HG03558 (cell line): ENCODE measurements around the gene PUS1.
A peak's percentile ranks its signal among the peaks of the same experiment; 100 is the strongest.

Source experiments
- ATAC-seq: cut with Tn5 transposase; IDR thresholded peaks from one replicate; pipeline ENCODE4 v1.9.1; 2021; ENCODE audit warnings: moderate number of reproducible peaks; ENCODE audit not compliant: unreplicated experiment; ENCODE audit errors: extremely low read depth

PUS1 gene

DNA sequence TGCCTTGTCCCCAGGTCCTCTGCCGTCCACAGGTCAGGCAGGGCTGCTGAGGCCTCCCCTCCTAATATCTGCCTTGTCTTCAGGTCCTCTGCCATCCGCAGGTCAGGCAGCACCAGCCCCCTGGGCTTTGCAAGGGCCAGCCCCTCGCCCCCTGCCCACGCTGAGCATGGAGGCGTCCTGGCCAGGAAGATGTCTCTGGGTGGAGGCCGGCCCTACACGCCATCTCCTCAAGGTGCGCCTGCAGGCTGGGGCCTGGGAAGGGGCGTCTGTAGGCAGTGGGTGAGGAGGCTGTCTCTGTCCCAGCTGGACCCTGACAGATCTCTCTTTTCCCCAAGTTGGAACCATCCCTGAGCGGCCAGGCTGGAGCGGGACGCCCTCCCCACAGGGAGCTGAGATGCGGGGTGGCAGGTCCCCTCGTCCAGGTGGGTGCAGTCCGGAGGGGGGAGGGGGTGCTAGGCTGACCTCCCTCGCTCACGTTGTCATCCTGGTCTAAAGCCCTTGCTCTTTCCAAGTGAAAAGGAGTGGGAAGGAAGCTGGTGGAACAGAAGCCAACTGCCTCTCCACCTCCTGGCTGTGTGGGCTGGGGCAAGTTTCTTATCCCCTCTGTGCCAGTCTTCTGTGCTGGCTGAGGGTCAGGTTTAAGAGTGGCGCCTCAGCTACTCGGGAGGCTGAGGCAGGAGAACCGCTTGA lies 13.9 kb upstream of the PUS1 start:
- ATAC-seq: no peak

DNA sequence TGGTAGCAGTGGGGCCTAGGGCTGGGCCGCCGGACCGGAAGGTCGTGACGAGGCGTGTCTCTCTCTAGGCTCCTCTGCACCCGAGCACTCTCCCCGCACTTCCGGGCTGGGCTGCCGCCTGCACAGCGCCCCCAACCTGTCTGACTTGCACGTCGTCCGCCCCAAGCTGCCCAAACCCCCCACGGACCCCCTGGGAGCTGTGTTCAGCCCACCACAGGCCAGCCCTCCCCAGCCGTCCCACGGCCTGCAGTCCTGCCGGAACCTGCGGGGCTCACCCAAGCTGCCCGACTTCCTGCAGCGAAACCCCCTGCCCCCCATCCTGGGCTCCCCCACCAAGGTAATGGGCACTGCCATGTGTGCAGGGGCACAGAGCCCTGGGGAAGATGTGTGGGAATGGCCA lies 13.3 kb upstream of the PUS1 start:
- ATAC-seq: no peak

DNA sequence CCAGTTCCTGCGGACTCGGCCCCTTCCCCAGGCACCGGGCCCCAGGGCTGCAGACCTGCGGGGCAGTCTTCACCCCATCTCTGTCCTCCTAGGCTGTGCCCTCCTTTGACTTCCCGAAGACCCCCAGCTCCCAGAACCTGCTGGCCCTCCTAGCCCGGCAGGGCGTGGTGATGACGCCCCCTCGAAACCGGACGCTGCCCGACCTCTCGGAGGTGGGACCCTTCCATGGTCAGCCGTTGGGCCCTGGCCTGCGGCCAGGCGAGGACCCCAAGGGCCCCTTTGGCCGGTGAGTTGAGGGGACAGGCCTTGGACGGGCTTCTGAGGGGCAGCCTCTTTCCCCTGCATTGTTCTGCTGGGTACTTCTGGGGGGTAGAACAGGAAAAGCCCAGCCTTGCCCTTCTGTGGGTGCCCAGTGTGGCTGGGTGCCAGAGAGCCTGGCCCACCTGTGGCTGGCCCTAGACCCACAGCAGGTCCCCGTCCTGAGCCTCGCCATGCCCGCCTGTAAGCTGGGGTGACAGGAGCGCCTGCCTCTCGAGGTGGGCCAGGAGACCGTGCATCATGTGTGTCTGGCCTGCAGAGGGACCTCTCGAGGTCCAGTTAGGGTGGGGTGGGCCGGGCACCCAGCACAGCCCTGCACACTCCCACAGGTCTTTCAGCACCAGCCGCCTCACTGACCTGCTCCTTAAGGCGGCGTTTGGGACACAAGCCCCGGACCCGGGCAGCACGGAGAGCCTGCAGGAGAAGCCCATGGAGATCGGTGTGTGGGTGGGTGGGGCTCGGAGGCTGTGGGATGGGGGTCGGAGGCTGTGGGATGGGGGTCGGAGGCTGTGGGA lies 12.6 kb upstream of the PUS1 start:
- no peak for ATAC-seq

DNA sequence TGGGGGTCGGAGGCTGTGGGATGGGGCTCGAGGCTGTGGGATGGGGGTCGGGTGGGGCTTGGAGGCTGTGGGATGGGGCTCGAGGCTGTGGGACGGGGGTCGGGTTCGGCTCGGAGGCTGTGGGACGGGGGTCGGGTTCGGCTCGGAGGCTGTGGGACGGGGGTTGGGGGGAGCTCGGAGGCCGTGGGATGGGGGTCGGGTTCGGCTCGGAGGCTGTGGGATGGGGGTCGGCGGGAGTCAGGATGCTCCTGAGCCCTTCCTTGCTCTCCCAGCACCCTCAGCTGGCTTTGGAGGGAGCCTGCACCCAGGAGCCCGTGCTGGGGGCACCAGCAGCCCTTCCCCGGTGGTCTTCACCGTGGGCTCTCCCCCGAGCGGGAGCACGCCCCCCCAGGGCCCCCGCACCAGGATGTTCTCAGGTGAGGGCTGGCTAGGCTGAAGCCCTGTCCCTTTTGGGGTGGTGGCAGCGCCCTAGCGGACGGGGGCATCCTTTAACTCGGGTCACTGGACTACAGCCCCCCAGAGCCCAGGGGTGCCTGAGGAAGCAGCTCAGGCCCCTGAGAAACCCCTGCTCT lies 11.9 kb upstream of the PUS1 start:
- ATAC-seq: no peak

DNA sequence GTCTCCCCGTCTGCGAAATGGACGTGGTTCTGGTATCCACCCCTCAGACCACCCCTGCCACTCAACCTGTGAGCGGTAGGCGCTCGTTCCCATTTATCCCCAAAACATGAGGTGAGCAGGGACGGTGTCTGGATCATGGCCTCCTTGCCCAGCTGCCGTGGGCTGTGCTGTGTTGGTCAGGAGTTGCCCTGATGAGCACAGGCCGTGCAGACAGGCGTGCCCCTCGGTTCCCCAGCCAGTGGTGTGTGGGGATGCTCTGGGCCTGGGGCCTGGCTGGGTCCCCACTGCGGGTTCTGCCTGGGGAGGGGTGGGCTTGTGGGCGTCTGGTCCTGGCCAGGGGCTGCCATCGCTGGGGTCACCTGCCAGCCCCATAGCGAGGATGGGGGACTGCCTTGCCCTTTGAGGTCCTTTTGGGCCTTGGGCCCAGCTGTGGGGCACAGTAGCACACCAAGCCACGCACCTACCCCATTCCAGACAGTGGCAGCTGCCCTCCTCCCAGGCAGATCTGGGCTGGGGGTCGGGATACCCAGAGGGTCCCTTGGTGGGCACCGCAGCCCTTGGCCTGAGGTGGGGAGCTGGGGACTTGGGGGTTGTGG lies 11.3 kb upstream of the PUS1 start:
- no peak for ATAC-seq

DNA sequence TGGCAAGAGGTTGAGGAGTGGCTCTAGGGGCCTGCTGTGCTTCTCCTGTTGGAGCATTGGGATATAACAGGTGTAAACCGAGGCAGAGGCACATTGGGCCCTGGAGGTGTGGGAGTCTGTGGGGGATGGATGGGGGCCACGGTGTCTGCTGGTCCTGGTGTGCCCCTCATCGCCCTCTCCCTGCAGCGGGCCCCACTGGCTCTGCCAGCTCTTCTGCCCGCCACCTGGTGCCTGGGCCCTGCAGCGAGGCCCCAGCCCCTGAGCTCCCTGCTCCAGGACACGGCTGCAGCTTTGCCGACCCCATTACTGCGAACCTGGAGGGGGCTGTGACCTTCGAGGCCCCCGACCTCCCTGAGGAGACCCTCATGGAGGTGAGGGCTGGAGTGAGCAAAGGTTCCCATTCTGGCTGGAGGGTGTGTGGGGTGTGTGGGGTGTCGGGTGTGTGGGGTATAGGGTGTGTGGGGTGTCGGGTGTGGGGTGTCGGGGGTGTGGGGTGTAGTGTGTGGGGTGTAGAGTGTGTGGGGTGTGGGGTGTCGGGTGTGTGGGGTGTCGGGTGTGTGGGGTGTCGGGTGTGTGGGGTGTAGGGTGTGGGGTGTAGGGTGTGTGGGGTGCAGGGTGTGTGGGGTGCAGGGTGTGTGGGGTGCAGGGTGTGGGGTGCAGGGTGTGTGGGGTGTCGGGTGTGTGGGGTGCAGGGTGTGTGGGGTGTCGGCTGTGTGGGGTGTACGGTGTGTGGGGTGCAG lies 10.6 kb upstream of the PUS1 start:
- ATAC-seq: no peak

DNA sequence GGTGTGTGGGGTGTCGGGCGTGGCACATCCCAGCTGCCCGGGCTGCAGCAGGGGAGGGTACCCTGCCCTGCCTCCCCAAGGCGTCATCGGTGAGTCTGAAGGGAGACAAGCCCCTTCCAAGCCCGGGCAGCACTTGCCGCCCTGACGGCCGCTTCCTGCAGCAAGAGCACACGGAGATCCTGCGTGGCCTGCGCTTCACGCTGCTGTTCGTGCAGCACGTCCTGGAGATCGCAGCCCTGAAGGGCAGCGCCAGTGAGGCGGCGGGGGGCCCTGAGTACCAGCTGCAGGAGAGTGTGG lies 10.1 kb upstream of the PUS1 start:
- no peak for ATAC-seq

DNA sequence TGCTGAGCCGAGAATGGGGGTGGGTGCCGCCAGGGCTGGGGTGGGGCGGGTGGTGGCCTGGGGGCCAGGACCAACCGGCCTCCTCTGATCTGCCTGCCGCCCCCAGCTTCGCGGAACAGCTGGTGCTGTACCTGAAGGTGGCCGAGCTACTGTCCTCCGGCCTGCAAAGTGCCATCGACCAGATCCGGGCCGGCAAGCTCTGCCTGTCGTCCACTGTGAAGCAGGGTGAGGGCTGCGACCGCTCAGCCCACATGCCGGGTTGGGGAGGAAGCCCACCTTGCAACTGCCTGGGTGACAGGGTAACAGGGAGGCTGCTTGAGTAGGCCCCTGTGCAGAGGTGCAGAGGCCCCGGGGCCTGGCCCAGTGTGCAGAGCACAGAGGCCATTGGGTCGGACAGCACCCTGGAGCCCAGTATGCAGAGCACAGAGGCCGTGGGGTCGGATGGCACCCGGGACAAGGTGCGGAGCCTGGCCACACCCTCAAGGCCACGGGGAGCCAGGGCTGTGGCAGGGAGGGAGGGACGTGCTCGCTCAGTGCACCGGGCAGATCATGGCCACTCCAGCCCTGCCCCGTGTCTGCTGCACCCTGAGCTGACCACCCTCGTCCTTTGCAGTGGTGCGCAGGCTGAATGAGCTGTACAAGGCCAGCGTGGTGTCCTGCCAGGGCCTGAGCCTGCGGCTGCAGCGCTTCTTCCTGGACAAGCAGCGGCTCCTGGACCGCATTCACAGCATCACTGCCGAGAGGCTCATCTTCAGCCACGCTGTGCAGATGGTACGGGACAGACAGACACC lies 9.5 kb upstream of the PUS1 start:
- ATAC-seq: no peak

DNA sequence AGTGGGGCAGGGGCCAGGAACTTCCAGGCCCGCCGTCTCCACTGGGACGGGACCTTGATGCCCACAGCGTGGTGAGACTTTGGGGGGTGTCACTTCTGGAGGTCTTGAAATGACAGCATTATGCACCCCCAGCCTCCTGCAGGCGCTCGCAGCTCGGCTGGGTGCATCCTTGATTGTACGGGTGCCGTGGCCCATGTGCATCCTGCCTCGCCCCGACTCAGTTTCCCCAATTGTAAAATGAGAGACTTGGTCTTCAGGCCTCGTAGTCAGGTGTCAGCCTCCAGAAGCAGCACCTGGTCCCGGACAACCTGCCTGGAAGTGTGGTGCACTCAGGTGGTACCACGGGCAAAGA lies 8.9 kb upstream of the PUS1 start:
- ATAC-seq: no peak

DNA sequence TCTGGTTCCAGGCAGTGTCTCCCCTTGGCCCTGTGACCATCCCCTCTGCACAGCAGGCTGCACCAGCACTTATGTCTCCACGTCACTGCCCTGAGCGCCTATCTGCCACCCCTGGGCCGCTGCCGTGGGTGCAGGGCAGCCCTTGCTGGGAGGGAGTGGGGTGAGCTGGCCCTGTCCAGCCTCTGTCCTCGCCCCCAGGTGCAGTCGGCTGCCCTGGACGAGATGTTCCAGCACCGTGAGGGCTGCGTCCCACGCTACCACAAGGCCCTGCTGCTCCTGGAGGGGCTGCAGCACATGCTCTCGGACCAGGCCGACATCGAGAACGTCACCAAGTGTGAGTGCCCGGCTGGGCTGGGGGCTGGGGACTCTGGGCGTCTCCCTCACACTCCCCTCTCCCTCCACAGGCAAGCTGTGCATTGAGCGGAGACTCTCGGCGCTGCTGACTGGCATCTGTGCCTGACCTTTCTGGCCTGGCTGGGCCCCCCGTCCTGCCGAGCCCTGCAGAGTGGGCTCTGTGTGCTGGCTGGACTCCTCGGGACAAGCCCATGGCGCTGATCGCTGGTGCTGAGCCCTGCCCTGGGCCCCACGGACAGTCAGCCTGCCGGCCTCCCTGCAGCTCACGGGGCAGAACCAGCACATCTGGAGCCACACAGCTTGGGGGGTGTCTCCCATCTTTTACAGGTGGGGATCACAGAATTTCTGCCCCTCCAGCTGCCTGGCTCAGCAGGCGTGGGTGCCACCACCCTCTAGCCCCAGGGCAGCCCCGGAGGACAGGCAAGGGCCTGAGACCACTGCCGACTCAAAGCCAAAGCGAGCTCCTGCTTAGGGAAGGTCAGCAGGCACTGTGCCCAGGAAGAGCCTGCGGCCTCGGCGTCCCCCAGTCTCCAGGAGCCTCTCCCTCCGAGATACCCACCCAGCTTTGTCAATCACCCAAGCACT lies 7.9 kb upstream of the PUS1 start:
- ATAC-seq: no peak

DNA sequence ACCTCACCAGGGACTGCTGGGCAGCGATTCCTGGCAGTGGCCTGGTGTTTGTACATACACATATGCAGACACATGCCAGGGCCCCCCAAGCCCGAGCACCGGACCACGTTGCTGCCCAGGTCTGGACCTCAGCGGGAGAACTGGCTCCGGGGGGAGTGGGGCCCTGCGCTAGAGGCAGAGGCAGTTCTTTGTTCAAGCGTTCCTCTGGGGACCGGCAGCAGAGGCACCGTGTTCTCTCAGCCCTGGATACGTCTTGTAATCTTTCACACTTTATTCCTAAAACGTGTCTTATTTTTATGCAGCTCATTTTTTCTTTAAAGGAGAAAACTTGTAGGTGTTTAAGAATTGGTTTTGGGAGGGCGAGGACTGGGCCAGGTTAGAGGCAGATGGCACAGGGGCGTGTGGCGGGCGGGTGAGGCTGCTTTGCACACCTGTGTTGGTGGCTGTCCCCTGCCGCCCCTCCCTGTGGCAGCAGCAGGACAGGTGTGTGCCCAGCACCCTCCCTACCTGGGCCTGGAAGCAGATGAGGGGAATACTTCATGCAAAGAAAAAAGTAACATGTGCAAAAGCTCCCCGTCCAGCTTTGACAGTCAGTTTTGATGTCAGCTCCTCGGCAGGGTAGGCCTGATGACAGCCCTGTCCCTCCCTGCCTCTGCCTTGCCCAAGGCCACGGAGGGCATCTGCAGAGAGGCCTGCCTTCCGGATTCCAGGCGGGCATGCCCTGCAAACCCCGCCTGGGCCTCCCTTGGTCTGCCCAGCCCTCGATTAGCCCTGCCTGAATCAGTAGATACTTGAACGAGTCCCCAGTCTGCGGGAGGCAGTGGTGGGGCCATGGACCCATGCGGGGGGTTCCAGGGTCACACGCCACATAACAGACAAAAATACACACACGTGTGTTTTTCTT lies 7.0 kb upstream of the PUS1 start:
- ATAC-seq: no peak

DNA sequence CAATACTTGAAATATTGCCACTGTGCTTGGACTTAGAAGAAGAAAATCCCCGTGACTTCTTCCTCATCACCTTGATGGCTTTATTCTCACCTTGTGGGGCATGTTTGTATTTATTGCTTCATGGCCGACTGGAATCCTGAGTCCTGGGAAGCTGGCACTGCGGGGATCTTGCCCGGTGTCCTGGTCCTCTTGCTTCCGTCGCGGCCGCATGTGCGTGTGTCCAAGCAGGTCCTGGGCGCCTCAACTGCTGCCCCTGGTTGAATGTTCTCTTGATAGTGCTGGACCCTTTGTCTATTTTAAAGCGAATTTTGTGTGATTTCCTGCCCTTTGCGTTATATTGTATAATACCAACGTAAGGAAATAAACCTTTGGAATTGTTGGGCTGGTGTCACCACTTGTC lies 6.3 kb upstream of the PUS1 start:
- no peak for ATAC-seq

DNA sequence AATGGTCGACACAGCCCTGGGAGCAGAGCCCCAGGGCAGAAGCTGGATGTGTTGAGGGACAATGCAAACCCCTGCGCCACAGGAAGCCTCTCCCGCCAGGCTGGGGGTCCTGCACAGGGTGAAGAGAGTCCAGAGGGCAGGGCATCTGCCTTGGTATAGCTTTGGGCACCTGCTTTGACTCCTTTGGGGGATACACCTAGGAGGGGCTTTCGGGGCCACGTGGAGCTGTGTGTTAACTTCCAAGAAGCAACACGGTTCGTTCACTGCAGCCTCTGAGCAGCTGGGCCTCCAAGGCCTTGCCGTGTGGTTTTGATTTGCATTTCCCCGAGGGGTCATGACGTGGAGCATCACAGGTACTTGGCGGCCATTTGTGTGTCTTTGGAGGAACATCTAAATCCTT lies 5.8 kb upstream of the PUS1 start:
- peak; percentile 63 for ATAC-seq

DNA sequence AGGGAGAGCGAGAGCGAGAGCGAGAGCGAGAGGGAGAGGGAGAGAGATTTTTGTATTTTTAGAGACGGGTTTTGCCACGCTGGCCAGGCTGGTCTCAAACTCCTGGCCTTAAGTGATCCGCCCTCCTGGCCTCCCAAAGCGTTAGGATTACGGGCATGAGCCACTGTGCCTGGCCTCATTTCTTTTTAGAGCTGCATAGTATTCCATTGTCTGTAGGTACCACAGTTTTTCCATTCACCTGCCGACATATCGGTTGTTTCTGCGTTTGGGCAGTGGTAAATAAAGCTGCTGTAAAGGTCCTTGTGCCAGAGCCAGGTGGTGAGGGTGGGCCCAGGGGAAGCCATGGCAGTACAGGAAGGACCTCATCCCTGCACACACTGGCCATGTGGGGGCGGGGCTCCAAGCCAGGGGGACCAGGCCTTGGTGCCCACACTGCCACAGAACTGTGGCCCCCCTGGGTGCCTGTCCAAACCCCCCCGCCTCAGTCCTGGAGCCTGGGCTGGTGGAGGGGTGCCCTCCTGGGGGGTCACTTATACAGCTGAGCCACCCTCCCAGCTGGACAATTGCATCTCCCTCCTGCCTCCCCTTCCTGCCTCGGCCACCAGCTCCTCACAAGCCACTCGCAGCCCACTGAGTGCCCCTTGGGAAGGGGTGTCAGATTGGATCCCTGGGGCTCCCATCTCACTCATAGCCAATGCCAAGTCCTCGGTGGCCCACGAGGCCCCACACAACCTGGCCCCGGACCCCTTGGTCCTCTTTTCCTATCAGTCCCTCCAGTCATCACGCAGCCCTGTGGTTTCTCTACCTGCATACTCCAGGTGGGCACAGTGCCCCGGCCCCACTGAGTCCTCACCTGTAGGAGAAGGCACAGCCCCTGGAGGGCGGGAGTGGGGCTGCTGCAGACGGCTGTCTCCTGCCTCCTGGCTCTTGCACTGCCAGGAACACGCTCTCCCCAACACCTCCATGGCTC lies 1.7 kb upstream of the PUS1 start:
- no peak for ATAC-seq

DNA sequence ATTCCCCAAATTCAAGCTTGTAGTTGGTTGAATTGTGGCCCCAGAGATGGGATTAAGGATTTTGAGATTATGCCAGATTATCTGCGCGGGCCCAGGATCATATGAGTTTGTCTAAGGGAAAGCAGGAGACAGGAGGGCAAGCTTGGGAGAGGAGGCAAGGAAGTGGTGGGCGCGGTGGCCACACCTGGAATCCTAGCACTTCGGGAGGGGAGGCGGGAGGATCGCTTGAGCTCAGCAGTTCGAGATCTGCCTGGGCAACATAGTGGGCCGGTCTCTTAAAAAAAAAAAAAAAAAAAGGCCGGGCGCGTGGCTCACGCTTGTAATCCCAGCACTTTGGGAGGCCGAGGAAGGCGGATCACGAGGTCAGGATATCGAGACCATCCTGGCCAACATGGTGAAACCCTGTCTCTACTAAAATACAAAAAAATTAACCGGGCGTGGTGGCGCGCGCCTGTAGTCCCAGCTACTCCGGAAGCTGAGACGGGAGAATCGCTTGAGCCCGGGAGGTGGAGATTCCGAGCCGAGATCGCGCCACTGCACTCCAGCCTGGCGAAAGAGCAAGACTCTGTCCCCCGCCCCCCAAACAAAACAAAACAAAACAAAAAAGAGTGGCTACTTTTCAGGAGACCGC lies 881 bp upstream of the PUS1 start:
- no peak for ATAC-seq
